Fibroblast of lung (primary cell): ENCODE results near the gene CDK6.

Experiments used
- EZH2 ChIP-seq: IDR thresholded peaks from 2 replicates; pipeline ENCODE4 v1.5.1; 2012; ENCODE audit warnings: low read length, control low read depth, mild to moderate bottlenecking; ENCODE audit errors: missing control alignments
- TF ChIP-seq, protein P1 (sequence below), 2 donors: IDR thresholded peaks in 1 of 2; conservative IDR thresholded peaks in 1 of 2; 1 replicate in 1 of 2; 2 replicates in 1 of 2; pipeline ENCODE4 v1.5.1; 2011 to 2012; ENCODE audit warnings: low read length in 2 of 2, control low read depth in 1 of 2, inconsistent platforms in 1 of 2, low read depth in 1 of 2, mild to moderate bottlenecking in 1 of 2

DNA sequence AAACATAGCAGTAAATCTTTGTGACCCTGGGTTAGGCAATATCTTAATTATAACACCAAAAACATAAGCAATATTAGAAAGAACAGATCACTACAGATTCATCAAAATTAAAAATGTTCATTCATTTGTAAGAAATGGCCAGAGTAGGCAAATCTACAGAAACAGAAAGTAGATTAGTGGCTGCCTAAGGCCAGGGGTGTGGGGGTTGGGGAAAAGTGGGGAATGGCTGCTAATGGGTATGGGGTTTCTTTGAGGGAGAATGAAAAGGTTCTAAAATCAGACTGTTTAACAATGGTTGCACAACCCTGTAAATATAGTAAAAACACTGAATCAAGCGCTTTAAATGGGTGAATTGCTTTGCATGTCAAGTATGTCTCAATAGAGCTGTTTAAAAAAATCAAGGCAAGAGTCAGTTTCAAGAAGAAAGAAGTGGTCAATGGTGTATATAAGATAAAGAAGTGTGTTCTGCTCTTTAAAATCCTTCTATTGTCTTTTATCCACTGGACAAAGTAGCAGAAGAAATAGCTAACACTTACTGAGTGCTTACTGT lies 42.6 kb downstream of the CDK6 start:
- TF ChIP-seq, protein P1, sequence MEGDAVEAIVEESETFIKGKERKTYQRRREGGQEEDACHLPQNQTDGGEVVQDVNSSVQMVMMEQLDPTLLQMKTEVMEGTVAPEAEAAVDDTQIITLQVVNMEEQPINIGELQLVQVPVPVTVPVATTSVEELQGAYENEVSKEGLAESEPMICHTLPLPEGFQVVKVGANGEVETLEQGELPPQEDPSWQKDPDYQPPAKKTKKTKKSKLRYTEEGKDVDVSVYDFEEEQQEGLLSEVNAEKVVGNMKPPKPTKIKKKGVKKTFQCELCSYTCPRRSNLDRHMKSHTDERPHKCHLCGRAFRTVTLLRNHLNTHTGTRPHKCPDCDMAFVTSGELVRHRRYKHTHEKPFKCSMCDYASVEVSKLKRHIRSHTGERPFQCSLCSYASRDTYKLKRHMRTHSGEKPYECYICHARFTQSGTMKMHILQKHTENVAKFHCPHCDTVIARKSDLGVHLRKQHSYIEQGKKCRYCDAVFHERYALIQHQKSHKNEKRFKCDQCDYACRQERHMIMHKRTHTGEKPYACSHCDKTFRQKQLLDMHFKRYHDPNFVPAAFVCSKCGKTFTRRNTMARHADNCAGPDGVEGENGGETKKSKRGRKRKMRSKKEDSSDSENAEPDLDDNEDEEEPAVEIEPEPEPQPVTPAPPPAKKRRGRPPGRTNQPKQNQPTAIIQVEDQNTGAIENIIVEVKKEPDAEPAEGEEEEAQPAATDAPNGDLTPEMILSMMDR (conservative IDR thresholded peaks at IDR 0.05 in 1 of 2, IDR thresholded peaks at IDR 0.05 in 1 of 2; ENCODE audit: low read depth in 1 of 2, low read length in 2 of 2): no peak
- TF ChIP-seq EZH2: no peak
